Stimulated activated CD4-positive, alpha-beta T cell treated with anti-CD3 and anti-CD28 coated beads, Interleukin-2, amount 100 ng/mL, for 4 hours (primary cell): ENCODE data around the gene KCNN4.
"Not testable (repeated sequence)": the region's sequence is repeated elsewhere in the genome, so short reads cannot be mapped to it uniquely, and the experiment has no call there.

Experiments
- DNase-seq: peaks from one replicate; pipeline ENCODE4 v3.0.0-alpha.2; 2020; ENCODE audit warnings: low read depth

Gene KCNN4

GRCh38 chr19:43774103-43774939, 6.5 kb downstream of the KCNN4 start:
- no peak for DNase-seq

- DNase-seq, result no peak
These were observed 7.1 kb downstream of the KCNN4 start for GRCh38 chr19:43773725-43774102.

- no peak for DNase-seq
These were observed 11.5 kb downstream of the KCNN4 start for GRCh38 chr19:43769256-43769655.

- DNase-seq, result no peak
These were observed 12.3 kb downstream of the KCNN4 start for GRCh38 chr19:43768273-43769050.

GRCh38 chr19:43767818-43768217, 13.0 kb downstream of the KCNN4 start:
- DNase-seq, result no peak

- DNase-seq, result no peak
These were observed 13.5 kb downstream of the KCNN4 start for GRCh38 chr19:43767316-43767715.

GRCh38 chr19:43766755-43767043, 14.1 kb downstream of the KCNN4 start:
- DNase-seq, result no peak

GRCh38 chr19:43765109-43765876, 15.5 kb downstream of the KCNN4 start:
- peak; percentile 63 for DNase-seq

GRCh38 chr19:43764684-43765083, 16.1 kb downstream of the KCNN4 start:
- DNase-seq, result not testable (repeated sequence)

- no peak for DNase-seq
These were observed 17.3 kb downstream of the KCNN4 start for GRCh38 chr19:43763473-43763939.

GRCh38 chr19:43762814-43763213, 18.0 kb downstream of the KCNN4 start:
- DNase-seq, result no peak

- DNase-seq, result no peak
These were observed 19.8 kb downstream of the KCNN4 start for GRCh38 chr19:43760941-43761340.

- no peak for DNase-seq
These were observed 21.3 kb downstream of the KCNN4 start for GRCh38 chr19:43759515-43759914.

- peak; percentile 67 for DNase-seq
These were observed 25.4 kb downstream of the KCNN4 start for GRCh38 chr19:43755256-43755801.

- DNase-seq, result peak; percentile 98
These were observed 26.1 kb downstream of the KCNN4 start, which contains the start of gene SMG9 for GRCh38 chr19:43754503-43755255. SMG9 (minus strand) TSS chr19:43754962; CDS start chr19:43750741, 4,221 bp downstream.

GRCh38 chr19:43754253-43754502, 26.6 kb downstream of the KCNN4 start:
- no peak for DNase-seq

- no peak for DNase-seq
These were observed 28.4 kb downstream of the KCNN4 start for GRCh38 chr19:43752287-43752875.

- DNase-seq, result no peak
These were observed 29.1 kb downstream of the KCNN4 start for GRCh38 chr19:43751466-43752220.

- DNase-seq, result no peak
These were observed 30.9 kb downstream of the KCNN4 start for GRCh38 chr19:43749898-43750297.

GRCh38 chr19:43749152-43749551, 31.6 kb downstream of the KCNN4 start:
- no peak for DNase-seq

GRCh38 chr19:43748685-43749084, 32.1 kb downstream of the KCNN4 start:
- DNase-seq, result no peak
